Heart left ventricle (tissue), 16 donors: ENCODE measurements around the gene STUB1. TPM values are rescaled to one million over a fixed set of nuclear protein-coding genes. Genes with fewer than 3 reads are reported as not detected.

ENCODE experiments used
- ATAC-seq, 4 donors: fragments of 200-7000 bp; cut with Tn5 transposase; one replicate each; pipeline ENCODE4 v1.9.1; 2020 to 2022; ENCODE audit warnings: moderate library complexity in 4 of 4, mild to moderate bottlenecking in 3 of 4, moderate number of reproducible peaks in 1 of 4
- DNase-seq, 5 donors: peaks; one replicate each; pipeline ENCODE4 v3.0.0-alpha.2; 2020
- H3K27ac ChIP-seq, 12 donors: fragments of 200-600 bp; sonication (generic) in 4 of 12; one replicate each; pipeline versions ENCODE4 v1.5.0 to v1.8.0; 2016 to 2022; ENCODE audit warnings: mild to moderate bottlenecking in 2 of 12
- H3K27me3 ChIP-seq, 9 donors: fragments of 200-600 bp; sonication (generic) in 2 of 9; one replicate each; pipeline versions ENCODE4 v1.5.1 to v1.8.0; 2016 to 2022; ENCODE audit warnings: mild to moderate bottlenecking in 3 of 9
- H3K36me3 ChIP-seq, 9 donors: fragments of 200-600 bp; sonication (generic) in 2 of 9; one replicate each; pipeline versions ENCODE4 v1.5.0 to v1.8.0; 2018 to 2022; ENCODE audit warnings: mild to moderate bottlenecking in 2 of 9
- H3K4me1 ChIP-seq, 12 donors: fragments of 200-600 bp; sonication (generic) in 4 of 12; one replicate each; pipeline versions ENCODE4 v1.5.0 to v1.8.0; 2016 to 2022; ENCODE audit warnings: mild to moderate bottlenecking in 3 of 12
- H3K4me3 ChIP-seq, 12 donors: fragments of 200-600 bp; sonication (generic) in 4 of 12; one replicate each; pipeline versions ENCODE4 v1.5.0 to v1.8.0; 2017 to 2022; ENCODE audit warnings: mild to moderate bottlenecking in 9 of 12, moderate library complexity in 4 of 12
- H3K9me3 ChIP-seq, 12 donors: fragments of 200-600 bp; sonication (generic) in 4 of 12; one replicate each; pipeline versions ENCODE4 v1.5.0 to v1.8.0; 2016 to 2022; ENCODE audit warnings: mild to moderate bottlenecking in 1 of 12
- CTCF ChIP-seq, 12 donors: fragments of 200-600 bp; sonication (generic) in 4 of 12; IDR thresholded peaks; one replicate each; pipeline versions ENCODE4 v1.5.0 to v1.8.0; 2018 to 2022; ENCODE audit warnings: antibody characterized with exemption in 12 of 12, mild to moderate bottlenecking in 5 of 12
- POLR2A ChIP-seq, 2 donors: fragments of 450-650 bp; IDR thresholded peaks; one replicate each; pipeline ENCODE4 v1.6.1; 2017; ENCODE audit warnings: antibody characterized with exemption in 2 of 2, mild to moderate bottlenecking in 2 of 2, moderate library complexity in 2 of 2
- WGBS, 4 donors: extraction: QIAGEN DNeasy Blood & Tissue Kit in 2 of 4; methylation state at CpG; one replicate each; pipeline versions ENCODE4 v1.1.5 to v1.1.7; 2013 to 2018; 5-methylcytosine and 5-hydroxymethylcytosine counted together
- intact Hi-C, 10 donors: fragments of 100-400 bp; cut with DNase I; formaldehyde crosslinking; loops; one replicate each; pipeline versions ENCODE4 v1.11.1 to v1.14.2; 2022
- polyA plus RNA-seq, 2 donors: library from polyadenylated mRNA; stranded (reverse); fragments of 200-250 nt; gene quantifications; one replicate each; pipeline ENCODE4 v1.2.3, GENCODE V29; 2013
- total RNA-seq, 9 donors: library from RNA; depleted of rRNA in 2 of 9; stranded (reverse); fragments of >200 nt in 2 of 9; fragmentation: NEBNext Ultra II Directional in 3 of 9; extraction: Animal tissue kit (Norgen Biotek cat#: 25700) in 3 of 9; gene quantifications; one replicate each; pipeline versions ENCODE4 v1.1.0 to v1.2.4, GENCODE V29; 2016 to 2023
- donor health status: ischemic (EF 13 %, LVEDD 7.1; RV severe dilation, severe dysfunction).
- donor health status: healthy with polysubstance abuse.
- donor health status: DM: no; HTN: yes; CAD: no.
- donor health status: DM: no; HTN: no; CAD: no.
- donor health status: ischemic (EF 25% LVEDD 6.9; RV normal size, moderate dysfunction).
- donor health status: ischemic (EF 25% LVEDD 5.7; RV mildly dilated, moderate dysfunction).
- donor health status: healthy.
- donor health status: DM: yes; HTN: yes; CAD: no.
- donor health status: ischemic (EF 35%, LVEDD 5.7; RV mildly dilated, moderate dysfunction).
- donor health status: nonischemic (EF 11% LVEDD 7.7; RV severe dilation, severe dysfunction).
- donor health status: DM: yes; HTN: yes; CAD: no.
- donor health status: PGD.
- donor health status: ischemic (EF 29% LVEDD 5.4; RV normal size, mild dysfunction).
- donor health status: nonischemic (EF 23%, LVEDD 6.1; RV moderate dilation, normal function).

The STUB1 gene
- total and polyA plus RNA-seq, 11 donors, result 93.7 to 198 (median 116) TPM

- Histone ChIP-seq H3K4me1 (peaks cover 0 to 77% (median 41%) of the 10 kb centered on the region in 12 donors), H3K27me3 (no peaks in the 10 kb centered on the region), H3K9me3 (no peaks in the 10 kb centered on the region), H3K4me3 (no peak overlapping the region), H3K36me3 (peaks cover 0 to 3% (median 0%) of the 10 kb centered on the region in 9 donors), H3K27ac (peak overlapping the region in 6 of 12 donors; percentile 77 to 97 (median 92))
- intact Hi-C loops, result loop anchor here in 2 of 10 donors (10.0 kb wide), 1 partner anchor 60 kb away; no protein-coding TSS in a partner anchor
- TF ChIP-seq POLR2A (IDR thresholded peaks at IDR 0.05), result no peak
- TF ChIP-seq CTCF (IDR thresholded peaks at IDR 0.05), result no peak
- ATAC-seq (no peak), DNase-seq (no peak)
- WGBS, 4 donors, result 75 to 90% (median 83%) methylated on average over 12 of the region's 12 CpGs
Measured at GRCh38 chr16:644556-644955, 35.7 kb upstream of the STUB1 start.

- intact Hi-C loops, result loop anchor here in 2 of 10 donors (10.0 kb wide), 1 partner anchor 61 kb away; no protein-coding TSS in a partner anchor
- Histone ChIP-seq H3K9me3 (no peaks in the 10 kb centered on the region), H3K27me3 (no peaks in the 10 kb centered on the region), H3K27ac (peak overlapping the region; percentile 37 to 97 (median 84)), H3K36me3 (peaks cover 0 to 3% (median 0%) of the 10 kb centered on the region in 9 donors), H3K4me1 (peaks cover 3 to 88% (median 49%) of the 10 kb centered on the region in 12 donors), H3K4me3 (peak overlapping the region in 11 of 12 donors; percentile 3 to 36 (median 23))
- 50 to 65% (median 62%) methylated on average over 31 to 32 of the region's 32 CpGs for WGBS, 4 donors
- DNase-seq (peak in 4 of 5 donors; percentile 71 to 88 (median 73)), ATAC-seq (peak; percentile 12 to 63 (median 54))
- TF ChIP-seq POLR2A (IDR thresholded peaks at IDR 0.05) (no peak), CTCF (IDR thresholded peaks at IDR 0.05) (no peak)
Measured at GRCh38 chr16:645852-646678, 34.1 kb upstream of the STUB1 start.

GRCh38 chr16:646679-647172, 33.5 kb upstream of the STUB1 start:
- no peaks in the 10 kb centered on the region for H3K27me3 ChIP-seq

More at GRCh38 chr16:646679-647172, 33.5 kb upstream of the STUB1 start:
- TF ChIP-seq POLR2A (IDR thresholded peaks at IDR 0.05) (no peak), CTCF (IDR thresholded peaks at IDR 0.05) (no peak)
- DNase-seq (no peak), ATAC-seq (no peak)
- Histone ChIP-seq H3K9me3 (no peaks in the 10 kb centered on the region), H3K27ac (peak overlapping the region in 11 of 12 donors; percentile 37 to 97 (median 84)), H3K36me3 (peaks cover 0 to 3% (median 0%) of the 10 kb centered on the region in 9 donors), H3K4me1 (peaks cover 3 to 88% (median 49%) of the 10 kb centered on the region in 12 donors), H3K4me3 (peak overlapping the region in 8 of 12 donors; percentile 3 to 36 (median 30))
- 49 to 77% (median 70%) methylated on average over 8 to 22 of the region's 22 CpGs for WGBS, 4 donors
- intact Hi-C loops, result loop anchor here in 2 of 10 donors (10.0 kb wide), 1 partner anchor 62 kb away; no protein-coding TSS in a partner anchor
